GM19455 (cell line): ENCODE results near the gene HELZ2.

Experiments
- ATAC-seq: cut with Tn5 transposase; IDR thresholded peaks from one replicate; pipeline ENCODE4 v1.9.1; 2021; ENCODE audit not compliant: unreplicated experiment

HELZ2 gene

DNA sequence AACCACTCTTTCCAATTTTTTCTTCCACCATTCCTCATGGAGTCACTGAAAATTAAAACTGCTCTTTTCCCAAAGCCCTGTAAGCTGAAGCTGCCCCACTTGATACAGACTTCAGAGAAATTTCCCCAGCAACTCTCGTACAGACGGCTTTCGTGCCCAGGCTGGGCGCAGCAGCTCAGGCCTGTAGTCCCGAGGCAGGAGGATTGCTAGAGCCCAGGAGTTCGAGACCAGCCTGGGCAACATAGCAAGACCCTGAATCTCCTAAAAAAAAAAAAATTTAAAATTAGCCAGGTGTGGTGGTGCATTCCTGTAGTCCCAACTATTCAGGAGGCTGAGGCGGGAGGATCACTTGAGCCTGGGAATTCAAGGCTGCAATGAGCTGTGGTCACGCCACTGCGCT, 46.9 kb downstream of the HELZ2 start:
- no peak for ATAC-seq

DNA sequence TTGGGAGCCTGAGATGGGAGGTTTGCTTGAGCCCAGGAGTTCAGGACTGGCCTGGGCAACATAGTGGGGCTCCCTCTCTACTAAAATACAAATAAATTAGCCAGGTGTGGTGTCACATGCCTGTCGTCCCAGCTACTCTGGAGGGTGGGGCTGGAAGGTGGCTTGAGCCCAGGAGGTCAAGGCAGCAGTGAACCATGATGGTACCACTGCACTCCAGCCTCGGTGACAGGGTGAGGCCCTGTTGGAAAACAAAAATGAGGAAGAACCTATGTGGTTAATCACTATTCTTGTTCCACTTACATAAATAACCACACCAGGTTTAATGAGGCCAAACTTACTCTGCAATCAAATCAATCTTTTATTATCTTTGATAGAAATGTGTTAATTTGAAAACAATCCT, 48.1 kb downstream of the HELZ2 start:
- ATAC-seq = no peak

DNA sequence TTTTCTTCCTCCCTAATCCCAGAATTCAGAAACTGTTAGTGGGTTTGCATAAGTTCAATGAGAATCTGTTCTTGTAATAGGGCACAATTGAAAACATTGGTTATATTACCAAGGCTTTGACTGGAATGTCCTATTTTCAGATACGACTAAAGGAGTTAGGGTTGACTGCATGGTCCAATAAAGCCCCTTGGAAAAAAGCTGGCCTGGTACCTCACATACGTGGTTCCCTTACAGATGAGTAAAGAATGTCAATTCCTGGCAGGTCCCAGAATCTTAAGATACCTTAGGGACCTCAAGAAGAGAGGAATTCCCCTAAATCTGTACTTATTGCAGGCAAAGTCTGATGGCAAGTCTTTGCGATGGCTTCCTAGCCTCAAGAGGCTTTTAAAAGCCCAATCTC, 48.9 kb downstream of the HELZ2 start:
- no peak for ATAC-seq
